Upper lobe of right lung (tissue), 1 donor: ENCODE results near the gene GALNT9. TPM values are rescaled to one million over a fixed set of nuclear protein-coding genes. Genes with fewer than 3 reads are reported as not detected.
"Not testable (repeated sequence)": the region's sequence is repeated elsewhere in the genome, so short reads cannot be mapped to it uniquely, and the experiment has no call there.

Experiments
- ATAC-seq: fragments of 200-7000 bp; cut with Tn5 transposase; one replicate; pipeline ENCODE4 v1.9.1; 2020; ENCODE audit warnings: mild to moderate bottlenecking, moderate library complexity
- DNase-seq: peaks from one replicate; pipeline ENCODE4 v3.0.0-alpha.2; 2020
- H3K27ac ChIP-seq: fragments of 200-600 bp; one replicate; pipeline ENCODE4 v1.8.0; 2022
- H3K27me3 ChIP-seq: fragments of 200-600 bp; one replicate; pipeline ENCODE4 v1.8.0; 2022; ENCODE audit warnings: mild to moderate bottlenecking
- H3K36me3 ChIP-seq: fragments of 200-600 bp; one replicate; pipeline ENCODE4 v1.8.0; 2022
- H3K4me1 ChIP-seq: fragments of 200-600 bp; one replicate; pipeline ENCODE4 v1.8.0; 2022
- H3K4me3 ChIP-seq: fragments of 200-600 bp; one replicate; pipeline ENCODE4 v1.8.0; 2022; ENCODE audit warnings: mild to moderate bottlenecking
- H3K9me3 ChIP-seq: fragments of 200-600 bp; one replicate; pipeline ENCODE4 v1.8.0; 2022
- intact Hi-C: fragments of 100-400 bp; cut with DNase I; formaldehyde crosslinking; loops from one replicate; pipeline ENCODE4 v1.11.0; 2022
- total RNA-seq: library from RNA; stranded (reverse); fragmentation: NEBNext Ultra II Directional; extraction: Animal tissue kit (Norgen Biotek cat#: 25700); gene quantifications from one replicate; pipeline ENCODE4 v1.2.1, GENCODE V29; 2021
- TF ChIP-seq, protein P1 (sequence below): fragments of 200-600 bp; IDR thresholded peaks from one replicate; pipeline ENCODE4 v1.8.0; 2022; ENCODE audit warnings: antibody characterized with exemption
- donor health status: DM: no; HTN: yes; CAD: no; lungs with severe emphysema.

The GALNT9 gene
- total RNA-seq, 1 donor from 2014 or later, result 1.6 TPM

GRCh38 chr12:132247718-132248452 lies 81.5 kb downstream of the GALNT9 start:
- DNase-seq, result no peak
- intact Hi-C loops, result no loop called here
- Histone ChIP-seq H3K9me3 (no peaks in the 10 kb centered on the region), H3K4me1 (no peaks in the 10 kb centered on the region), H3K36me3 (no peaks in the 10 kb centered on the region), H3K27me3 (no peaks in the 10 kb centered on the region), H3K4me3 (no peak overlapping the region), H3K27ac (no peak overlapping the region)
- TF ChIP-seq, protein P1, sequence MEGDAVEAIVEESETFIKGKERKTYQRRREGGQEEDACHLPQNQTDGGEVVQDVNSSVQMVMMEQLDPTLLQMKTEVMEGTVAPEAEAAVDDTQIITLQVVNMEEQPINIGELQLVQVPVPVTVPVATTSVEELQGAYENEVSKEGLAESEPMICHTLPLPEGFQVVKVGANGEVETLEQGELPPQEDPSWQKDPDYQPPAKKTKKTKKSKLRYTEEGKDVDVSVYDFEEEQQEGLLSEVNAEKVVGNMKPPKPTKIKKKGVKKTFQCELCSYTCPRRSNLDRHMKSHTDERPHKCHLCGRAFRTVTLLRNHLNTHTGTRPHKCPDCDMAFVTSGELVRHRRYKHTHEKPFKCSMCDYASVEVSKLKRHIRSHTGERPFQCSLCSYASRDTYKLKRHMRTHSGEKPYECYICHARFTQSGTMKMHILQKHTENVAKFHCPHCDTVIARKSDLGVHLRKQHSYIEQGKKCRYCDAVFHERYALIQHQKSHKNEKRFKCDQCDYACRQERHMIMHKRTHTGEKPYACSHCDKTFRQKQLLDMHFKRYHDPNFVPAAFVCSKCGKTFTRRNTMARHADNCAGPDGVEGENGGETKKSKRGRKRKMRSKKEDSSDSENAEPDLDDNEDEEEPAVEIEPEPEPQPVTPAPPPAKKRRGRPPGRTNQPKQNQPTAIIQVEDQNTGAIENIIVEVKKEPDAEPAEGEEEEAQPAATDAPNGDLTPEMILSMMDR, result no peak
- ATAC-seq, result peak; percentile 12

GRCh38 chr12:132246997-132247717 lies 82.2 kb downstream of the GALNT9 start:
- no peaks in the 10 kb centered on the region for H3K4me1 ChIP-seq
- TF ChIP-seq, protein P1, result no peak
- intact Hi-C loops, result no loop called here
- no peak for ATAC-seq
- DNase-seq, result no peak
- no peaks in the 10 kb centered on the region for H3K9me3 ChIP-seq
- H3K36me3 ChIP-seq, result no peaks in the 10 kb centered on the region
- H3K27ac ChIP-seq, result no peak overlapping the region
- no peak overlapping the region for H3K4me3 ChIP-seq
- no peaks in the 10 kb centered on the region for H3K27me3 ChIP-seq

- Histone ChIP-seq H3K4me3 (no peak overlapping the region), H3K27me3 (no peaks in the 10 kb centered on the region), H3K9me3 (no peaks in the 10 kb centered on the region), H3K4me1 (no peaks in the 10 kb centered on the region), H3K27ac (no peak overlapping the region), H3K36me3 (no peaks in the 10 kb centered on the region)
- TF ChIP-seq, protein P1, result no peak
- DNase-seq, result peak; percentile 60
- peak; percentile 33 for ATAC-seq
- intact Hi-C loops, result no loop called here
Measured at GRCh38 chr12:132245521-132246101, 83.8 kb downstream of the GALNT9 start.

DNA sequence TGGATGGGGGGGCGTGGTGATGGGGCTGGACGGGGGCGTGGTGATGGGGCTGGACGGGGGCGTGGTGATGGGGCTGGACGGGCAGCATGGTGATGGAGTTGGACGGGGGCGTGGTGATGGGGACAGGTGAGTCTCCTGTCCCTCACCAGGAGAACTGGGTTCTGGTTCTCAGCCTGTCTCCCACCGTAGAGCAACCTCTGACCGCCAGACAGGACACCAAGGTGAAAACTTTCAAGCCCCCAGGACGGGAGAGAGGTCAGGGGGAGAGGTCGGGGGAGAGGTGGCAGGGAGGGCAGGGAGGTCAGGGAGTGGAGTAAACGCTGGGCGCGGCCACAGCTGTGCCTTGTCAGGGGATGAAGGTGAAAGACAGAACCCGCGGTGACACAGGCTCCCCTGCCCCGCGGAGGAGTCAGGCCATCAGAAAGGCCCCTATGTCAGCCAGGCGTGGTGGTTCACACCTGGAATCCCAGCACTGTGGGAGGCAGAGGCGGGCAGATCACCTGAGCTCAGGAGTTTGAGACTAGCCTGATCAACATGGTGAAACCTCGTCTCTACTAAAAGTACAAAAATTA lies 84.6 kb downstream of the GALNT9 start:
- H3K9me3 ChIP-seq, result no peaks in the 10 kb centered on the region
- DNase-seq (peak; percentile 53), ATAC-seq (no peak)
- no peaks in the 10 kb centered on the region for H3K4me1 ChIP-seq
- no peaks in the 10 kb centered on the region for H3K36me3 ChIP-seq
- TF ChIP-seq, protein P1, result no peak
- no peaks in the 10 kb centered on the region for H3K27me3 ChIP-seq
- no peak overlapping the region for H3K4me3 ChIP-seq
- H3K27ac ChIP-seq, result no peak overlapping the region
- intact Hi-C loops, result no loop called here

DNA sequence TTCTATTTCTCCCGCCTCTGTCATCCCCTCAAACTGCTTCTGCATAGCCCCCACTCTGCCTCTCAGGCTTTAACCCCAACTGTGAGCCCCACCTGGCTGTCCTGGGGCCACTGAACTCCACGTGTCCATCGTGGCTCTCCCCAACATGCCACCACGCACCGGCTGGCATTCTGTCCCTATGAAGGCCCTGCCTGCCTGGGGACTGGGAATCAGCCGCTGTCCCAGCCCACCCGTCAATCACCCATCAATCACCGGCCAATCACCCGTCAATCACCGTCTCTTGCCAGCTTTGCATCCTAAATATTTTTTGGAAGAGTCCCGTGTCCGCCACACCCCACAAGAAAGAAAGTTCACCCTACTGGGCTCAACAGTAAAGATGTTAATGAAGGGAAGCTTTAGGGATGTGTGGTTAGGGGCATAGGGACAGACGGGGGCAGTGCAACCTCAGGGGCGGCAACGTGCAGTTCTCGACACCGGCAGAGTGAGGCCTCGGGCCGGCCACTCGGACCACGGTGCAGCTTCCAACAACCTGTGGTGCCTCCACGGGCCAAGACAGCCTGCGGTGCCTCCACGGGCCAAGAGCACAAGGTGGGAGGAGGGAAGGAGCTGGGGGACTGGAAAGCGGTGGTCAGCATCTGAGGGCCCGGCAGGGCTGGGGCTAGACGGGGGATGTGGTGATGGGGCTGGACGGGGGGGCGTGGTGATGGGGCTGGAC lies 85.6 kb downstream of the GALNT9 start:
- Histone ChIP-seq H3K36me3 (no peaks in the 10 kb centered on the region), H3K27me3 (no peaks in the 10 kb centered on the region), H3K27ac (no peak overlapping the region), H3K4me1 (no peaks in the 10 kb centered on the region), H3K9me3 (no peaks in the 10 kb centered on the region), H3K4me3 (no peak overlapping the region)
- DNase-seq, result peak; percentile 60
- intact Hi-C loops, result no loop called here
- no peak for ATAC-seq
- TF ChIP-seq, protein P1, result no peak

- H3K9me3 ChIP-seq, H3K4me1 ChIP-seq, H3K36me3 ChIP-seq, H3K27me3 ChIP-seq, ATAC-seq, intact Hi-C loops, H3K27ac ChIP-seq, H3K4me3 ChIP-seq: not testable (repeated sequence)
- DNase-seq, result peak; percentile 35
Measured at GRCh38 chr12:132243171-132243570, 86.2 kb downstream of the GALNT9 start.

- DNase-seq, H3K36me3 ChIP-seq, H3K27me3 ChIP-seq, H3K27ac ChIP-seq, H3K9me3 ChIP-seq, H3K4me3 ChIP-seq, intact Hi-C loops, H3K4me1 ChIP-seq, ATAC-seq: not testable (repeated sequence)
Measured at GRCh38 chr12:132240669-132241007, 88.8 kb downstream of the GALNT9 start.
